HG02763 (cell line): ENCODE data around the gene CRADD.

Experiments
- ATAC-seq: cut with Tn5 transposase; IDR thresholded peaks from one replicate; pipeline ENCODE4 v1.9.1; 2021; ENCODE audit warnings: mild to moderate bottlenecking, moderate library complexity; ENCODE audit not compliant: unreplicated experiment

CRADD gene

DNA sequence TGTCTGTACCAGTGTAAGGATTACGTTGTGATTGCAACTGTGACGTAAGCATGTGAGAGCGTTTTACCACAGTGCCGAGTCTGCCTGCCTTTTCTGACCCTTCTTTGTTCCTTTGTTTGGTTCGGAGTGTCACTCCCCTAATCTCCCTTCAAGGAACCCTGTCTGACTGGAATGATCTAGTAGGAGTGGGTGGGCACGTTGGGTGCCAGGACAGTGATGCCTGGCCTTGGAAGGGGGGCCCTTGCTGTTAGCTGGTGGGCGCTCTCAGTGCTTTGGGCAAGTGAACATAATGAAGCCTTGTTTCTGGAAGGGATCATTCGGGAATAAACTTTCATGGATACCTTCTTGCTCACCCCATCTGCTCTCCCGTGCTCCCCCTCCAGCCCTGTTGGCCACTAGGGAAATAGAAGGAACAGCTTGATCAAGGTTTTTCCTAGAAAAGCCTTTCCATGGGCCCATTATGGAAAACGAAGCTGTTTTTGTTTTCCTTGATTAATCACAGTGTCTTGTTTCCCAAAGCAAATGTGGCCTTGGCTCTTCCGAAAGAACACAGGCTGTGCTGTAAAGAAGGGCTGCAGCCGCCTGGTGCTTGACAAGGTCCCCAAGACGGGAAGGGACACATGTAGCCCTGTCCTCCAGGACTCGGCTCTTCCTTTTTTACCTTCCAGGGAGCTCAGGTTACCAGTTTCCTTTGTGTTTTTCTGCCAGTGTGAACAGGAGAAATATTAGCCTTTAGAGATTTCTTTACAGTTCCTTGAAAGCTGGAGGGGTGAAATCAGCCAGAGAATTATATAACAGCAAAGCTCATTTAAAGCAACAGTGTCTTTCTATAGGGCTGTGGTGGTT is 215.5 kb downstream of the CRADD start:
- no peak for ATAC-seq

DNA sequence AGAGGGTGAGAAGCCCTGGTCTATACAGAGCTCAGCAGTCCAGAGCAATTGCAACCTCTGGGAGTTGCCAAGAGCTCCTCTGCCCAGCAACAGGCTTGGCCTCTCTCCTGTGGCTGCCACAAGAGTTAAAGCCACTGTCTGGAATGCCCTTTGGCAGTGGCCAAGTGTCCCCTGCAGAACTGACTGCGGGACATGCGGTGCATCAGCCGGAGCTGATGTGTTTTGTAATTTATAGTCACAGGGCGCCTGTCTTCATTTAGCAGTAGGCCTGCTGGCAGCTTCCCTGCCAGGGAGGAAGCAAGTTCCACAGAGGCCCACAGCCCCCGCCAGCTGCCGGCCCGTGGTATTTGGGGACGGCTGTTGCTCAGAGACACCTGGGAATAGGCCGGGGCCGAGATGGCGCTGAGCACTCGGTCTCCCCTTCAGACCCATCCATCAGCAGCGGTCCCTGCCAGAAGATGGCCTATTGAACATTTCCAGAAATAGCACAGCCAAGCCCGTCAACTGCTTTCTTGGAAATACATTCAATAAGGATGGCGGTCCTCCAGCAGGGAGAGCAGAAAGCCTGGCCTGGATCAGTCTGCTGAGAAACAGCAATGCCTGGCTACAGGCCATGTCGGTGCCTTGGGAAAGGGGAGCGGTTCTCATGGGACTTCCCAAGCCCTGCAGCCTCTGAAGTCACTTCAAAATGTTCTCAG is 217.4 kb downstream of the CRADD start:
- no peak for ATAC-seq

DNA sequence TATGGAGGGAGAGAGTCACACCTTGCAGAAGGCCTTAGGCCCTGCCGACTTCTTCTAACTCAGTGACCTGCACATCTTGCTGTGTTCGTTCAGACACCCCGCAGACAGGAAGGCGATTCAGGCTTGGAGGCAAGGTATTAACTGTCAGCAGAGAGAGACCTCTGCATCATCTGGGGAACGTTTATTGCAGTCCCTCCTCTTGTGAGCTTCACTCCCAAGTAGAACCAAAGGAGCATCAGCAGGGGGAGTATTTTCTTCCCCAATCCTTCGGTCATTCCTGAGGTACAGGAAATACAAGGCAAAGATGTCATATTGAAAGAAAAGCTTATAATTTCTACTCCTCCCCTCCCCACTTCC is 217.9 kb downstream of the CRADD start:
- no peak for ATAC-seq

DNA sequence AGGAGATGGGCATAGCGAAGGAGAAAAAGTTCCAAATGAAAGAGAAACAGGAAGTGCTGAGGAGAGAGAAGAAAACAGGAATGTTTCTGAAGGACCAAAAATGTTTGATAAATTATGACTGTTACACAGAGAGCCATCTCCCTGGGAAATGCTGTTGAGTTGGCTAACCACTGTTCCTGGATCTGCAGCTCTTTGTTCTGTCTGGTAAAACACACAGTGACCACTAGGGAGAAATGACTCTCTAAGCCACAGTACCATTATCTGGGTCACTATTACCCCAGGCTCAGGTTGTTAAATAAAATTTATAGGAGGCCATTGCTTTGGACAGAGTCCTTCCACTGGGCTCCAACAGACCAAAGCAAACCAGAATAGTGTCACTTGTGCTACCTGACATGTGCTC is 219.3 kb downstream of the CRADD start:
- no peak for ATAC-seq

DNA sequence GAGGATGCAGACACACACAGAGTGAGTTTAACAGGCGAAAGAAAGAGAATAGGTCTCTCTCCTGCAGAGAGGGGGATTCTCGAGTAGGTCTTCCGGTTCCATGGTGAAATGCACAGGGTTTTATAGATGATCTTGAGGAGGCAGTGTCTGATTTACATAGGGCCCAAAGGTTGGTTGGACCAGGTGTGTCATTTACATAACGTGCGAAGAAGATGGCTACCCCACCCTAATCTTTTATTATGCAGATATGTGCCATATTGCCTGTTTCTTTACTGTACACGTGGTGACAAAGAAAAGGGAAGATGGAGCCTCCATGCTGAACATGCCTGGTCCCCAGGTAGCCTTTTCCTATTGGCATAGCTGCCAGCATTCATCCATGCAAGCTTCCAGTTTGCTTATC is 219.8 kb downstream of the CRADD start:
- no peak for ATAC-seq

DNA sequence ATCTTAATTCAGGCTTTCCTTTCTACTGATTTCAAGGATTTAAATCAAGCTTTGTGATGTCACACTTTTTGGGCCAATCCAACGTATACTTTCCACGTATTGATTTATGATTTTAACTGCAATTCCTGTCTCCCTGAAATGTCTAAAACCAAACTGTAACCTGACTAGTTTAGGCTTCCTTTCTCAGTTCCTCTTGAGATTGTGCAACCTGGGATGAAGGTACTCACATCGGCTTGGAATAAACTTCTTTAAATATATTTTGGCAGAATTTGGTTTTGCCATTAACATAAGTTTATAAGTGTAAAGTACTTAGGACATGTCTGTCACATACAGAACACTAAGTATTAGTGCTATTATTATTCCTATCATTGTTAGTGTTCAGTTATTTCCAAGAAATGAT is 224.6 kb downstream of the CRADD start:
- ATAC-seq = no peak

DNA sequence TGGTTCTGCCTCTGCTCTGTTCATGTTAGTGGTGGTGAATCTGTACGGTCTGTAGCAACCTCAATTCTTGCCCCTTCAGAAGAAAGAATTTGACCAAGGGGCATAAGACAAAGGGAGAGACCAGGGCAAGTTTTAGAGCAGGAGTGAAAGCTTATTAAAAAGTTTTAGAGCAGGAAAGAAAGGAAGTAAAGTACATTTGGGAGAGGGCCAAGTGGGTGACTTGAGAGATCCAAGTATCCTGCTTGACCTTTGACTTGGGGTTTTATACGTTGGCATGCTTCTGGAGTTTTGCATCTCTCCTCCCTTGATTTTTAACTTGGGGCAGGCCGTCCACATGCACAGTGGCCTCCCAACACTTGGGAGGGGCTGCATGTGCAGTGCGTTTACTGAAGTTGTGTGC is 225.0 kb downstream of the CRADD start:
- ATAC-seq = no peak

DNA sequence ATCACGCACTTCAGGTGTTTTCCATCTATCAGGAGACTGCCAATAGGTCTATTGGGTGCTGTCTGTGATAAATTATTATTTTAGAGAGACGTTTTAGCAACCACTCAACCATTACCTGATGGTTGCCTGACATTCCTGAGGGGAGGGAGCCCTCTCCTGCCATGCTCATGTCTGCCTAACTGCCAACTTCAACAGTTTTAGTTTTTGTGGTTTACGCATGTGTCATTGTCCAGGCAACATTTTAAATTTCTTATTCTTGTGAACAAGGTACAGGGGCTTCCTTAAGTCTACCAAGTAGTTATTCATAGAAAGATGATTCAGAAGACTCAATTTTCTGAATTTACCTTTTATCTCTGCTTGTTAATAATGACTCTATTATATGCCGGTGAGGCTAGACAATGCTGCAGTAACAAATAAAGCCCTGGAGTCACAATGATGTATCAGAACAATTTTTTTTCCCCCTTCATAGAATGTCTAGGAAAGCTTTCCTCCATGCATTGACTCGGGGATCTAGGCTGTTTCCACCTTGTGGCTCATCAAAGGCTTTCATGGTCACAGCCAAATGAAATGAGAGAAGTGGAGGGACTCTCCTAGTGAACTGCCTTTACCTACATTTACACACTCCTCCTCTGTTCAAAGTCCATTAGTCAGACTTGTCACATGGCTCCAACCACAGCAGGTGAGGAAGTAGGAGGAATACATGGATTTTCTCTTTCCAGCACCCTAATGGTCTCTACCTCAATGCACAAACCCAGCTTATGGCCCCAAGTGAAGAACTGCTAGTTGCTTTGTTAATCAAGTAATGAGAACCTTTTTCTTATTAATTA is 225.8 kb downstream of the CRADD start:
- ATAC-seq = no peak

DNA sequence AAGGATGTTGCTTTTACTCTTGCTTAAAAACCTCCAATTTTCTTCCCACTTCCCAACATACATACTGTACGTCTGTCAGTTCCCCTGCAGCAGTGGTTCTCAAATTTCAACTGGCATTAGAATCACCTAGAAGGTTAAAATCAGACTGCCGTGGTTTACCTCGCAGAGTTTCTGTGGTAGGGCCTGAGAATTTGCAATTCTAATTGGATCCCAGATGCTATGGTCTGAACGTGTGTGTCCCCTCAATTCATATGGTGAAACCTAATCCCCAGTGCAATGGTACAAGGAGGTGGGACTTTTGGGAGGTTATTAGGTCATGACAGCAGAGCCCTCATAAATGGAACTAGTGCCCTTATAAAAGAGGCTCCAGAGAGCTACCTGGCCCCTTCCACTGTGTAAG is 226.9 kb downstream of the CRADD start:
- ATAC-seq = no peak

DNA sequence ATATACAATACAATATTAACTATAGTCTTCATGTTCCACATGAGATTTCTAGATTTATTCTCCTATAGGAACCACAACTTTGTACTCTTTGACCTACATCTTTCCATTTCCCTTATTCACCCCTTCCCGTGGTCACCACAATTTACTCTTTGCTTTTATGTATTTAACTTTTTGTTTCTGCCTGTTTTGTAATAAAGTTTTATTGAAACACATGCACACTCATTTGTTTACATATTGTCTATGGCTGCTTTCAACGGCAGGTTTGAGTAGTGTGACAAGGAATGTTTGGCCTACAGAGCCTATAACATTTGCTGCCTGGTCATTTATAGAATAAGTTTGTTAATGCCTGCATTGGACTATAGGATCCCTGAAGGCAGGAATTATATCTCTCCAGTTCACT is 231.1 kb downstream of the CRADD start:
- ATAC-seq = no peak

DNA sequence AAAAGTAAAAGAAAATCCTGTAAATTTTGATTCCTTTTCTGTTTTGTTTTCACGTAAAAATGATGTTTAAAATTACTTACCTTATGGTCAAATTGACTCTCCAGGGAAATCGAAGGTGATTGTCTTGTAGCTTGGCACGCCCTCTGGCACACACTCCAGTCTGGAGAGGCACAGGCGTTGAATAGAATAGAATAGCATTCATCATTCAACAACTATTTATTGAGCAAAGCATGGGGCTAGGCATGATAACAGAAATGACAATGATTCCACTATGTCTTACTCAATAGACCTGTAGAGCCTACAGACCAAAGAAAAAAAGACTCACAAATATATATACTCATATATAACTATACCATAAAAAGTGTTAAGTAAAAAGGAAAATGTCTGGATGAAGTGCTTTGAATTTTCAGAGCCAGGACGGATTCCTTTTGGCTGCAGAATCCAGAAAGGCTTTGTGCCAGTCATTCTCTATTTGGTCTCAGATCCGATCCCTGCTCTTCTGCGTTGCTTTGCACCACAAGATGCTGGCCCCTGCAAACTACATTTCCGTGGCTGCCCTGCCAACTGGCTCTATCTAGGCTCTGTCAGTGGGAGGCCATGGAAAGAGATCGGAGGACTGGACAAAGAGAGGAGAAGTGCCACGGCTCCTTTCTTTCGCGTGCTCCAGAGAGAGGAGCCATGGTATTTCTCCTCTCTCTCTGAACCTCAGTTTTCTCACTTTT is 231.8 kb downstream of the CRADD start:
- ATAC-seq = no peak

DNA sequence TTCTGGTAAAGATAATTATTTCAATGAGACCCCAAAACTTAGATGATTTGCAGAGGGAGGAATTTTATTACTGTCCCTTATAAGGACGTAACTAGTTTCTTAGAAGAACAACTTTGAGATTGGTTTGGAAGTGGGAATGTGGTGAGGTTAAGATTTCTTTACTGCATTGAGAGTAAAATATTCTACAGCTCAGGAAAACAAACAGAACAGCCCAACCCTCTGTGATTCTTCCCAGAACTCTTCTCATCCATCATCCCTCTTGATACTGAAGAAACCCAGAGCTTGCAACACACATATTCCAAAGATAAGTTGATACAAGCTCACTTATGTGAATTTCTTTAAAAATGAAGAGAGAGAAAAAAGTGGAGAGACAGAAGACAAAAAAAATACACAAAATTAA is 234.2 kb downstream of the CRADD start:
- ATAC-seq = no peak

DNA sequence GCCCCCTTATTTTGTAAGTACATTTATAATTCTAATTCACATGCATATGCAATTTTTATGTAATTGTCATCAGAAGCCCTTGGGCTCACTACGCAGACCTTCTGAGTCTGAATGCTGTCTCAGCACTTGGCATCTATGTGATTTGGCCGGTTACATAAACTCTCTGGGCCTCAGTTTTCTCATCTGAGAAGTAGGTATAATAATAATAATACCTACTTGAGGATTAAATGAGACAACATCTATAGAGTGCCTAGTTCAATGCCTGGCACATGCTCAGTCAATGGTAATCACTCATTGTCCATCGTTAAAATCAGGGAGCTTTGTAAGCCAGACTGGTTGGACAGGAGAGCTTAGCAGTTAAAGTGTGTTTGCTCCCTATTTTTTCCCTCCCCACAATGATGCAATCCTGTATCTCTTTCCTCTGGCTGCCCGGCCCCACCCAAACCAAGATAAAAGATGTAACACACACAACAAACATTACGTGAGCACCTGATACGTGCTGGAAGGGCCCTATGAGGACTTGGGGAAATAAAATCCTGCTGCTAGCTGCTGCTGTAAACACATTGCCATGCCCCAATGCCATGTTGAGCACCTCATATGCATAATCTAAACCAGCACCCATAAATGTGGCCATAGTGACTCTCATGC is 235.0 kb downstream of the CRADD start:
- ATAC-seq = no peak

DNA sequence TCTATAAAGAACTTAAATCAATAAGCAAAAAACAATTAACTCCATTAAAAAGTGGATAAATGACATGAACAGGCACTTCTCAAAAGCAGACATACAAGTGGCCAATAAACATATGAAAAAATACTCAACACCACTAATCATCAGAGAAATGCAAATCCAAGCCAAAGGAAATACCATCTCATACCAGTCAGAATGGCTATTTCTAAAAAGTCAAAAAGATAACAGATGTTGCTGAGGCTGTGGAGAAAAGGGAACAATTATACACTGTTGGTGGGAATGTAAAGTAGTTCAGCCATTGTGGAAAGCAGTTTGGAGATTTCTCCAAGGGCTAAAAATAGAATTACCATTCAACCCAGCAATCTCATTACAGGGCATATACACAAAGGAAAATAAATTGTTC is 236.7 kb downstream of the CRADD start:
- ATAC-seq = no peak

DNA sequence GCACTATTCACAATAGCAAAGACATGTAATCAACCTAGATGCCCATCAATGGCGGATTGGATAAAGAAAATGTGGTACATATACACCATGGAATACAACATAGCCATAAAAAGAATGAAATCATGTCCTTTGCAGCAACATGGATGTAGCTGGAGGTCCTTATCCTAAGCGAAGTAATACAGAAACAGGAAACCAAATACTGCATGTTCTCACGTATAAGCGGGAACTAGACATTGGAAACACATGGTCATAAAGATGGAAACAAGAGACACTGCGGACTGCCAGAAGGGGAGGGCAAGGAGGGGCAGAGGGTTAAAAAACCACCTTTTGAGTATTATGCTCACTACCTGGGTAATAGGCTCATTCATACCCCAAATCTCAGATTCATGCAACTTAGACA is 237.1 kb downstream of the CRADD start:
- ATAC-seq = no peak

DNA sequence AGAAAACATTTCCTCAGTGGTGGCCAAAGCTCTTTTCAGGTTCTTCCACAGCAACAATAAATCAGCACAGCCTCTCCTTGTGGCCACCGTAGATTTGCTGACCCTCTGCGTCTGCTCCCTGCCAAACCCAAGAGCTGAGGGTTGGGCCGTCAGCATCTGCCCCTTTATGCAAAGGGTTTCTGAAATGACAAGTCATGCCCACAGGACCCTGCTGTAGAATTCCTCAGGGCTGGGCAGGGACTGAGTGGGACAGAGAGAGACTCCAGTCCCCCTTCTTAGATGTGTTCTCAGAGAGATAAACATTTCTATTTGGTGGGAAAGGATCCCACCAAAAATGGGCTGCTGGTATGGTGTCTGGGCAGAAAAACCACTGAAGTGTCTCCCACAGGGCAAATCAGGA is 238.2 kb downstream of the CRADD start:
- no peak for ATAC-seq

DNA sequence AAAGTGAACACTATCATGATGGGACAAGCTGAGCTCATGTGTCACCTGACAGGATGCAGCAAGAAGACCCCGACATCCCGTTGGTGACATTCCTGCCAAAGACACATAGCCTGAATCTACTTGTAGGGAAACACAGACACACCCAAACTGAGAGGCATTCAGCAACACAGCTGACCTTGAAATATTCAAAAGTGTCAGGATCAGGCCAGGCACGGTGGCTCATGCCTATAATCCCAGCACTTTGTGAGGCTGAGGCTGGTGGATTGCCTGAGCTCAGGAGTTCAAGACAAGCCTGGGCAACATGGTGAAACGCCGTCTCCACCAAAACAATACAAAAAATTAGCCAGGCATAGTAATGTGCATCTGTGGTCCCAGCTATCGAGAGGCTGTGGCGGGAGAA is 239.2 kb downstream of the CRADD start:
- no peak for ATAC-seq

DNA sequence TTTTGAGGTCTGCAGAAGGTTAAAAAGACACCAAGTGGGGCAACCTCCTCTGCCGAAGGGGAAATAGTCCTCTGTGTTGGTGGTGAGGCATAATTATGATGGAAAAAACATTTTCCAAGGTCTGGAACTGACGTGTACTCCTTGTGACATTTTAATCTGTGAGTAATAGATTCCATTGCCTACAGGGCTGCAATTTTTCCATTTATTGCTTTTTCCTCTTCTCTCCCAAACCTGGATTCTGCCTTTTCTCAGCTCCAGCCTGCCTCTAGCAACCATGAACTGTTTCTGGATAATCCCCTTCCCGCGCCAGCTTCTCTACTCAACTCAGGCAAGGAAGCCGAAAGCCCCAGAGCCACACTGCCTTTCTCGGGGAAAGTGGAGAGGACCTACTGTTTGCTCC is 241.1 kb downstream of the CRADD start:
- ATAC-seq = no peak

DNA sequence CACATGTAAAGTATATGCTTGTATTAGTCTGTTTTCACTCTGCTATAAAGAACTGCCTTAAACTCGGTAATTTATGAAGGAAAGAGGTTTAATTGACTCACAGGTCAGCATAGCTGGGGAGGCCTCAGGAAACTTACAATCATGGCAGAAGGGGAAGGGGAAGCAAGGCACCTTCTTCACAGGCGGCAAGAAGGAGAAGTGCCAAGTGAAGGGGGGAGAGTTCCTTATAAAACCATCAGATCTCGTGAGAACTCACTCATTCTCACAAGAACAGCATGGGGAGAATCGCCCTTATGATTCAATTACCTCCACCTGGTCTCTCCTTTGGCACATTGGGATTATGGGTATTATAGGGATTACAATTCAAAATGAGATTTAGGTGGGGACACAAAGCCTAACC is 241.7 kb downstream of the CRADD start:
- ATAC-seq = no peak

DNA sequence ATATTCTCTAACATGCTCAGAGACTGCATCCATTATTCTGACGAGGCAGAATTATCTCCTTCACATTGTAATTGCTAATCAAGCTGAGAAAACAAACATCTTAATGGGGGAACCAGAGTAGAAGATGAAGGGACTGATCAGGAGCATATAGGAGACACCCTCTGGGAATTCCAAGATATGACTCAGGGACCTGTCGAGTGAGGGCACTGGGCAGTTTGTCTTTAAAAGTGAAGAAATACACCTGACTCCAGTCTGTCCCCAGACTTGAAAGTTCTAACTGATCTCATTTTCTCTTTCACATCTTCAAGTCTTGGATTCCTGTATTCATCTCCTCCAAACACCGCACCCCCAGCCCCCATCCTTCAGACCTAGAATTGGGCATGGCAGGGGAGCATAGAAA is 244.3 kb downstream of the CRADD start:
- no peak for ATAC-seq

DNA sequence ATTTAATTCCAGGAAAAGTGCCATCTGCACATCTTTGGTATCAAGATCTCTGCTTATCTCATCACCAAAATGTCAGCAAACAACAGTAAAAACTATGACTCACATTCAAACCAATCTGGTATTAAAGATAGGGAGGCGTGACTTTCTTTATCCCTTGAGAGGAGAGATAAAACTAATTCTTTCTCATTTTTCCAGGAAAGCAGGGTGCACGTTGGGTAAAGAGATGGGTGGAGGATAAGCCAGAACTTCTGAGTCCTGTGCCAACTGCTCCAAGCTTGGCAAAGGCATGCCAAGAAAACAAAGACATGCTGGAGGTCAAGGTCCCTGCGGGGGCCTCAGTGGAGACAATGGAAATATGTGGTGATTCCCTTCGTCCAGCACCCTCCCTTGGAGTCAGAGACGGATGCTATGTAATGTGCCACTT is 245.4 kb downstream of the CRADD start:
- ATAC-seq = no peak
